Panc1 (cell line): ENCODE measurements around the gene CALML4. TPM values are rescaled to one million over a fixed set of nuclear protein-coding genes. Genes with fewer than 3 reads are reported as not detected.

Experiments
- ATAC-seq: fragments of 200-7000 bp; cut with Tn5 transposase; 2 replicates; pipeline ENCODE4 v1.9.1; 2020; ENCODE audit warnings: mild to moderate bottlenecking, moderate library complexity
- BruUV-seq: library from RNA; stranded (reverse); fragments of 400-500 nt; replicated peaks from 2 replicates; lab custom pipeline; 2021; lab: Mats Ljungman, UMichigan
- CTCF ChIA-PET: fragments of 300-600 bp; sonication (Branson Sonifier 250); formaldehyde crosslinking; loops from one replicate; lab custom pipeline; 2022; ENCODE audit warnings: antibody characterized with exemption; lab: Charles Lee
- POLR2A ChIA-PET: fragments of 300-600 bp; sonication (Branson Sonifier 250); formaldehyde crosslinking; loops from one replicate; lab custom pipeline; 2022; ENCODE audit warnings: antibody characterized with exemption; lab: Charles Lee
- DNase-seq: peaks from one replicate; pipeline ENCODE4 v3.0.0-alpha.2; 2010; ENCODE audit warnings: low read depth, low spot score
- H3K27ac ChIP-seq: 2 replicates; pipeline ENCODE4 v1.5.1; 2011; ENCODE audit warnings: mild to moderate bottlenecking, low read length, inconsistent platforms
- H3K27me3 ChIP-seq: fragments of 200-500 bp; sonication (Bioruptor generic); 2 replicates; pipeline ENCODE4 v1.6.0; 2014; ENCODE audit warnings: low read length, inconsistent platforms; ENCODE audit not compliant: control insufficient read depth, insufficient read depth
- H3K36me3 ChIP-seq: fragments of 200-500 bp; sonication (Bioruptor generic); 2 replicates; pipeline ENCODE4 v1.5.1; 2014; ENCODE audit warnings: inconsistent platforms, mild to moderate bottlenecking, low read length, moderate library complexity; ENCODE audit not compliant: control insufficient read depth, insufficient read depth
- H3K4me1 ChIP-seq: 2 replicates; pipeline ENCODE4 v1.5.1; 2011; ENCODE audit warnings: inconsistent platforms, mild to moderate bottlenecking, low read length, moderate library complexity; ENCODE audit not compliant: control insufficient read depth, insufficient read depth
- H3K4me3 ChIP-seq, 2 experiments: 2 replicates each; pipeline ENCODE4 v1.5.1; 2011 to 2012; ENCODE audit warnings: low read depth in 2 of 2, low read length in 2 of 2, mild to moderate bottlenecking in 2 of 2, inconsistent platforms in 1 of 2, moderate library complexity in 1 of 2
- H3K9me3 ChIP-seq: fragments of 200-500 bp; sonication (Bioruptor generic); 2 replicates; pipeline ENCODE4 v1.5.1; 2014; ENCODE audit warnings: low read depth, mild to moderate bottlenecking, inconsistent platforms, low read length, moderate library complexity; ENCODE audit not compliant: control insufficient read depth, insufficient read depth
- POLR2AphosphoS5 ChIP-seq: IDR thresholded peaks from 2 replicates; pipeline ENCODE4 v1.6.1; 2012; ENCODE audit warnings: mild to moderate bottlenecking, low read depth, low read length, moderate library complexity
- SIN3A ChIP-seq: IDR thresholded peaks from 2 replicates; pipeline ENCODE4 v1.6.1; 2012; ENCODE audit warnings: low read depth, mild to moderate bottlenecking, low read length, moderate library complexity, borderline replicate concordance; ENCODE audit not compliant: insufficient read depth
- TCF7L2 ChIP-seq: IDR thresholded peaks from 2 replicates; pipeline ENCODE4 v1.6.1; 2011; ENCODE audit warnings: mild to moderate bottlenecking, low read depth, low read length, inconsistent platforms
- in situ Hi-C: cut with HindIII; loops from 2 replicates; pipeline ENCODE4 v1.10.0; 2016; ENCODE audit warnings: low sequenced_read_pairs, low pct_unique_long_range_greater_than_20kb
- intact Hi-C: fragments of 100-400 bp; cut with micrococcal nuclease; formaldehyde crosslinking; loops from one replicate; pipeline ENCODE4 v1.10.0; 2022; ENCODE audit not compliant: unreplicated experiment
- total RNA-seq: library from RNA; stranded (reverse); gene quantifications from one replicate; pipeline ENCODE4 v1.2.1, GENCODE V29; 2021; ENCODE audit not compliant: unreplicated experiment
- TF ChIP-seq, protein P1 (sequence below): fragments of 450-650 bp; IDR thresholded peaks from 2 replicates; pipeline ENCODE4 v1.5.1; 2017; ENCODE audit warnings: mild to moderate bottlenecking
- TF ChIP-seq, protein P2 (sequence below), 2 experiments: IDR thresholded peaks; 2 replicates each; pipeline ENCODE4 v1.6.1; 2011 to 2012; ENCODE audit warnings: low read depth in 2 of 2, control low read depth in 1 of 2, low read length in 1 of 2, mild to moderate bottlenecking in 1 of 2, moderate library complexity in 1 of 2; ENCODE audit not compliant: insufficient read depth in 1 of 2

Gene CALML4
- total RNA-seq, 1 experiment from 2014 or later = 5.4 TPM

DNA sequence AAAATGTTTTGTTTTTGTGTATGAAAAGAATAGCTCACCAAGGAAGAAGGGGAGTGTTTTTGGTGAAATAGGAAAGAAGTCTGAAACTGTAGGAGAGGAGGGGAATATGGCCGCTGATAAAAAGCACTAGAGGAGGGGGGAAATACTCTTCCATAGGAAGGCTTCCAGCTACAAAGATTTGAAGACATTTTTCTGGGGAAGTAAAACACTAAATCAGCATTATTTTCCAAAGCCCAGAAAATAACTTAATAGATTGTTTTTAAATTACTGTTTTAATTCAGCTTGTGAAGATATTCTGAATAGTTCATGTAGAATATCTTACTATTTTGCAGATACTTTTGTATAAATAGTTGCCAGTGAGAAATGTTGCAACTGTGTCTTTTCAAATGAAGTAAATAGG, 54.9 kb downstream of the CALML4 start:
- BruUV-seq = no TSS peak
- POLR2A ChIA-PET = no interaction called here

DNA sequence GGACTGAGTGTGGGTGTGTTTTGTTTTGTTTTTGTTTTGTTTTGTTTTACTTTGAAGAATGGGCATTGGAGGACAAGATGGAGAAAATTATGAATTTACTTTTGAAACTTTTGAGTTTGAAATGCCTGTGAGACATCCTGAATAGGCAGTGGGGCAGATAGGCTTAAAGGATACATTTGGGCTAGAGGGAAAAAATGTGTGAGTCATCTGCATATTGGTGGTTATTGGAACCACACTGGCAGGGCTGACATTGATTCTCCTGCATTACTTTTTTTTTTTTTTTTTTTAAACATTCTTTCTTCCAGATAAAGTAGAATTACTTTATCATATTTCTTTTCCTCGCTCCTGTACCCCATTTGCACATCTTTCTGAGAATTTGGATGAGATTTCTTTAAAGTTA, 56.1 kb downstream of the CALML4 start:
- CTCF ChIA-PET = no interaction called here
- Histone ChIP-seq H3K4me3 (no peak overlapping the region), H3K9me3 (no peaks in the 10 kb centered on the region), H3K27ac (no peak overlapping the region), H3K36me3 (peaks cover 20% of the 10 kb centered on the region), H3K4me1 (no peaks in the 10 kb centered on the region; the same call in 1 of the 2 replicates), H3K27me3 (no peaks in the 10 kb centered on the region)
- in situ Hi-C loops (no loop called here), intact Hi-C loops (no loop called here)
- no peak for TF ChIP-seq TCF7L2
- TF ChIP-seq, protein P1, sequence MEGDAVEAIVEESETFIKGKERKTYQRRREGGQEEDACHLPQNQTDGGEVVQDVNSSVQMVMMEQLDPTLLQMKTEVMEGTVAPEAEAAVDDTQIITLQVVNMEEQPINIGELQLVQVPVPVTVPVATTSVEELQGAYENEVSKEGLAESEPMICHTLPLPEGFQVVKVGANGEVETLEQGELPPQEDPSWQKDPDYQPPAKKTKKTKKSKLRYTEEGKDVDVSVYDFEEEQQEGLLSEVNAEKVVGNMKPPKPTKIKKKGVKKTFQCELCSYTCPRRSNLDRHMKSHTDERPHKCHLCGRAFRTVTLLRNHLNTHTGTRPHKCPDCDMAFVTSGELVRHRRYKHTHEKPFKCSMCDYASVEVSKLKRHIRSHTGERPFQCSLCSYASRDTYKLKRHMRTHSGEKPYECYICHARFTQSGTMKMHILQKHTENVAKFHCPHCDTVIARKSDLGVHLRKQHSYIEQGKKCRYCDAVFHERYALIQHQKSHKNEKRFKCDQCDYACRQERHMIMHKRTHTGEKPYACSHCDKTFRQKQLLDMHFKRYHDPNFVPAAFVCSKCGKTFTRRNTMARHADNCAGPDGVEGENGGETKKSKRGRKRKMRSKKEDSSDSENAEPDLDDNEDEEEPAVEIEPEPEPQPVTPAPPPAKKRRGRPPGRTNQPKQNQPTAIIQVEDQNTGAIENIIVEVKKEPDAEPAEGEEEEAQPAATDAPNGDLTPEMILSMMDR = no peak
- TF ChIP-seq POLR2AphosphoS5 = no peak
- TF ChIP-seq, protein P2, sequence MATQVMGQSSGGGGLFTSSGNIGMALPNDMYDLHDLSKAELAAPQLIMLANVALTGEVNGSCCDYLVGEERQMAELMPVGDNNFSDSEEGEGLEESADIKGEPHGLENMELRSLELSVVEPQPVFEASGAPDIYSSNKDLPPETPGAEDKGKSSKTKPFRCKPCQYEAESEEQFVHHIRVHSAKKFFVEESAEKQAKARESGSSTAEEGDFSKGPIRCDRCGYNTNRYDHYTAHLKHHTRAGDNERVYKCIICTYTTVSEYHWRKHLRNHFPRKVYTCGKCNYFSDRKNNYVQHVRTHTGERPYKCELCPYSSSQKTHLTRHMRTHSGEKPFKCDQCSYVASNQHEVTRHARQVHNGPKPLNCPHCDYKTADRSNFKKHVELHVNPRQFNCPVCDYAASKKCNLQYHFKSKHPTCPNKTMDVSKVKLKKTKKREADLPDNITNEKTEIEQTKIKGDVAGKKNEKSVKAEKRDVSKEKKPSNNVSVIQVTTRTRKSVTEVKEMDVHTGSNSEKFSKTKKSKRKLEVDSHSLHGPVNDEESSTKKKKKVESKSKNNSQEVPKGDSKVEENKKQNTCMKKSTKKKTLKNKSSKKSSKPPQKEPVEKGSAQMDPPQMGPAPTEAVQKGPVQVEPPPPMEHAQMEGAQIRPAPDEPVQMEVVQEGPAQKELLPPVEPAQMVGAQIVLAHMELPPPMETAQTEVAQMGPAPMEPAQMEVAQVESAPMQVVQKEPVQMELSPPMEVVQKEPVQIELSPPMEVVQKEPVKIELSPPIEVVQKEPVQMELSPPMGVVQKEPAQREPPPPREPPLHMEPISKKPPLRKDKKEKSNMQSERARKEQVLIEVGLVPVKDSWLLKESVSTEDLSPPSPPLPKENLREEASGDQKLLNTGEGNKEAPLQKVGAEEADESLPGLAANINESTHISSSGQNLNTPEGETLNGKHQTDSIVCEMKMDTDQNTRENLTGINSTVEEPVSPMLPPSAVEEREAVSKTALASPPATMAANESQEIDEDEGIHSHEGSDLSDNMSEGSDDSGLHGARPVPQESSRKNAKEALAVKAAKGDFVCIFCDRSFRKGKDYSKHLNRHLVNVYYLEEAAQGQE (IDR thresholded peaks at IDR 0.05; ENCODE audit: insufficient read depth in 1 of 2, low read depth in 2 of 2, low read length in 1 of 2) = no peak
- TF ChIP-seq SIN3A = no peak
- POLR2A ChIA-PET = no interaction called here
- no peak for ATAC-seq
- no TSS peak for BruUV-seq
- no peak for DNase-seq

More for the DNA sequence above, 54.9 kb downstream of the CALML4 start:
- CTCF ChIA-PET = no interaction called here
- no peaks in the 10 kb centered on the region for H3K9me3 ChIP-seq
- peaks cover 18% of the 10 kb centered on the region for H3K36me3 ChIP-seq
- H3K4me3 ChIP-seq = no peak overlapping the region
- H3K4me1 ChIP-seq = peaks cover 7% of the 10 kb centered on the region
- intact Hi-C loops (loop anchor here (10.0 kb wide), 1 partner anchor 95 kb away; the partner anchor contains the start of gene PIAS1), in situ Hi-C loops (no loop called here)
- no peaks in the 10 kb centered on the region for H3K27me3 ChIP-seq
- no peak for DNase-seq
- H3K27ac ChIP-seq = no peak overlapping the region
- TF ChIP-seq SIN3A = no peak
- TF ChIP-seq, protein P1 = no peak
- no peak for TF ChIP-seq TCF7L2
- TF ChIP-seq, protein P2 (IDR thresholded peaks at IDR 0.05; ENCODE audit: insufficient read depth in 1 of 2, low read depth in 2 of 2, low read length in 1 of 2) = no peak
- TF ChIP-seq POLR2AphosphoS5 = no peak
- ATAC-seq = no peak
